Activated CD4-positive, alpha-beta T cell treated with anti-CD3 and anti-CD28 coated beads for 36 hours (primary cell): ENCODE data around the gene HAVCR1. TPM values are rescaled to one million over a fixed set of nuclear protein-coding genes. Genes with fewer than 3 reads are reported as not detected.

Experiments
- ATAC-seq: fragments of 200-7000 bp; cut with Tn5 transposase; one replicate; pipeline ENCODE4 v1.10.0; 2021; ENCODE audit warnings: mild to moderate bottlenecking, moderate library complexity
- CTCF ChIA-PET: fragments of 350-600 bp; sonication (Branson Sonifier 250); formaldehyde crosslinking; loops from one replicate; lab custom pipeline; 2021; ENCODE audit warnings: antibody characterized with exemption; lab: Charles Lee
- POLR2A ChIA-PET: fragments of 350-600 bp; sonication (Branson Sonifier 250); formaldehyde crosslinking; loops from one replicate; lab custom pipeline; 2021; ENCODE audit warnings: antibody characterized with exemption, inconsistent platforms; lab: Charles Lee
- DNase-seq: peaks from one replicate; pipeline ENCODE4 v3.0.0-alpha.2; 2020
- H3K27ac Mint-ChIP-seq: one replicate; pipeline ENCODE4 v1.8.0; 2021; ENCODE audit warnings: mixed read lengths
- H3K27me3 Mint-ChIP-seq: one replicate; pipeline ENCODE4 v1.8.0; 2021; ENCODE audit warnings: mixed read lengths
- H3K36me3 Mint-ChIP-seq: one replicate; pipeline ENCODE4 v1.8.0; 2021; ENCODE audit warnings: low read depth, mixed read lengths
- H3K4me1 Mint-ChIP-seq: one replicate; pipeline ENCODE4 v1.8.0; 2021; ENCODE audit warnings: mixed read lengths
- H3K4me3 Mint-ChIP-seq: one replicate; pipeline ENCODE4 v1.8.0; 2021; ENCODE audit warnings: mild to moderate bottlenecking, moderate library complexity, mixed read lengths
- H3K9me3 Mint-ChIP-seq: one replicate; pipeline ENCODE4 v1.8.0; 2021; ENCODE audit warnings: low read depth, mixed read lengths
- intact Hi-C, 2 experiments: fragments of 100-400 bp; cut with DNase I in 1 of 2; cut with micrococcal nuclease in 1 of 2; formaldehyde crosslinking; loops; one replicate each; pipeline versions ENCODE4 v1.14.2 to v1.15.1; 2022 to 2024; cut with DNase I, micrococcal nuclease
- total RNA-seq, 2 experiments: library from RNA; stranded (reverse); gene quantifications; one replicate each; pipeline ENCODE4 v1.2.3, GENCODE V29; 2021

The HAVCR1 gene
- total RNA-seq, 2 experiments from 2014 or later, result 0.65 TPM; not detected in 1

GRCh38 chr5:156984064-156984463 is 74.9 kb downstream of the HAVCR1 start:
- DNase-seq (no peak), ATAC-seq (no peak)
- H3K36me3 Mint-ChIP-seq, result no peaks in the 10 kb centered on the region
- CTCF ChIA-PET, result interaction anchor here (0.6 to 1.1 kb wide), 4 partner anchors 18 to 219 kb away, joined by 3 to 4 read pairs (median 3); no protein-coding TSS in a partner anchor
- no peaks in the 10 kb centered on the region for H3K4me1 Mint-ChIP-seq
- H3K4me3 Mint-ChIP-seq, result no peak overlapping the region
- intact Hi-C loops, result no loop called here
- no peaks in the 10 kb centered on the region for H3K9me3 Mint-ChIP-seq
- POLR2A ChIA-PET, result no interaction called here
- H3K27me3 Mint-ChIP-seq, result peaks cover 3% of the 10 kb centered on the region
- no peak overlapping the region for H3K27ac Mint-ChIP-seq

DNA sequence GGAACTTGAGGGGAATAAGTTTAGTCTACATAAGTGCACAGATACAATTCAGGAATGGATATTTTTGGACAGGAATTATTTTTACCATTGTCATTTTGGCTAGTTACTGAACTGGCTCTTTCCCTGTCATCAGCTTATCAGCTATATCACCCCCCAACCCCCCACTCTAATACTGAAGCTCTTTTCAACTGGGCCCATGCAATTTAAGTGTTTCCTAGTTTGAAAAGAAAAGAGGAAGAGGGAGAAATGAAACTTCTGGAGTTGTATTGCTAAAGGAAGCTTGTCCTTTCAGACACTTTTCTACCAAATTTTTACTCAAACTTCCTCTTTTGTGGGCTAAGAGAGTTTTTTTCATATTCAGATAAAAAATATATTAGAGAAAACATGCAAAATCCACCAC is 77.4 kb downstream of the HAVCR1 start:
- peaks cover 6% of the 10 kb centered on the region for H3K27me3 Mint-ChIP-seq
- POLR2A ChIA-PET, result no interaction called here
- DNase-seq, result no peak
- ATAC-seq, result no peak
- CTCF ChIA-PET, result no interaction called here
- H3K4me1 Mint-ChIP-seq, result no peaks in the 10 kb centered on the region
- no peaks in the 10 kb centered on the region for H3K36me3 Mint-ChIP-seq
- intact Hi-C loops, result no loop called here
- no peak overlapping the region for H3K27ac Mint-ChIP-seq
- no peak overlapping the region for H3K4me3 Mint-ChIP-seq
- H3K9me3 Mint-ChIP-seq, result no peaks in the 10 kb centered on the region

Other genes with a start within 250 kb of the HAVCR1 start
- gene PPP1R2B, start 208.8 kb downstream of the HAVCR1 start, total RNA-seq, result under 1 TPM in 1 of 2 experiments, not detected in 1; 0.11 TPM
- gene TIMD4, start 95.9 kb downstream of the HAVCR1 start, total RNA-seq, result 1 to 10 TPM; 2.3 to 3.5 TPM
- gene HAVCR2, start 49.9 kb upstream of the HAVCR1 start, total RNA-seq, result 10 to 100 TPM; 12.6 to 15.9 TPM
- gene MED7, start 83.7 kb upstream of the HAVCR1 start, total RNA-seq, result 10 to 100 TPM in 1 of 2 experiments, 1 to 10 TPM in 1; 10.0 to 16.9 TPM
- gene GARIN3, start 107.1 kb upstream of the HAVCR1 start, total RNA-seq, result under 1 TPM; 0.79 to 0.82 TPM
- 100 to 1,000 TPM; 208 to 249 TPM for gene ITK, start 121.7 kb upstream of the HAVCR1 start, total RNA-seq
- gene CYFIP2, start 207.0 kb upstream of the HAVCR1 start, total RNA-seq, result 100 to 1,000 TPM; 277 to 526 TPM